HepG2 (cell line): Measurements from ENCODE around the gene POMT1.

ENCODE experiments used
- HMG20B ChIP-seq: conservative IDR thresholded peaks from 2 replicates; pipeline ENCODE4 v1.6.1; 2016; ENCODE audit warnings: missing genetic modification reagents, missing compliant biosample characterization
- POLR2AphosphoS2 ChIP-seq: IDR thresholded peaks from 2 replicates; pipeline ENCODE4 v1.6.1; 2011; ENCODE audit warnings: low read depth, low read length, improper control_type of control experiment
- TF ChIP-seq, protein P1 (sequence below): sonication (generic); formaldehyde crosslinking; IDR thresholded peaks from 2 replicates; pipeline ENCODE4 v1.9.0; 2021; ENCODE audit warnings: missing genetic modification reagents, mild to moderate bottlenecking, borderline replicate concordance
- TF ChIP-seq, protein P2 (sequence below): sonication (generic); formaldehyde crosslinking; IDR thresholded peaks from 2 replicates; pipeline ENCODE4 v1.4.0; 2020; ENCODE audit warnings: low read depth, missing genetic modification reagents
- TF ChIP-seq, protein P3 (sequence below): sonication (generic); formaldehyde crosslinking; IDR thresholded peaks from 2 replicates; pipeline ENCODE4 v1.4.0; 2020; ENCODE audit warnings: missing genetic modification reagents

DNA sequence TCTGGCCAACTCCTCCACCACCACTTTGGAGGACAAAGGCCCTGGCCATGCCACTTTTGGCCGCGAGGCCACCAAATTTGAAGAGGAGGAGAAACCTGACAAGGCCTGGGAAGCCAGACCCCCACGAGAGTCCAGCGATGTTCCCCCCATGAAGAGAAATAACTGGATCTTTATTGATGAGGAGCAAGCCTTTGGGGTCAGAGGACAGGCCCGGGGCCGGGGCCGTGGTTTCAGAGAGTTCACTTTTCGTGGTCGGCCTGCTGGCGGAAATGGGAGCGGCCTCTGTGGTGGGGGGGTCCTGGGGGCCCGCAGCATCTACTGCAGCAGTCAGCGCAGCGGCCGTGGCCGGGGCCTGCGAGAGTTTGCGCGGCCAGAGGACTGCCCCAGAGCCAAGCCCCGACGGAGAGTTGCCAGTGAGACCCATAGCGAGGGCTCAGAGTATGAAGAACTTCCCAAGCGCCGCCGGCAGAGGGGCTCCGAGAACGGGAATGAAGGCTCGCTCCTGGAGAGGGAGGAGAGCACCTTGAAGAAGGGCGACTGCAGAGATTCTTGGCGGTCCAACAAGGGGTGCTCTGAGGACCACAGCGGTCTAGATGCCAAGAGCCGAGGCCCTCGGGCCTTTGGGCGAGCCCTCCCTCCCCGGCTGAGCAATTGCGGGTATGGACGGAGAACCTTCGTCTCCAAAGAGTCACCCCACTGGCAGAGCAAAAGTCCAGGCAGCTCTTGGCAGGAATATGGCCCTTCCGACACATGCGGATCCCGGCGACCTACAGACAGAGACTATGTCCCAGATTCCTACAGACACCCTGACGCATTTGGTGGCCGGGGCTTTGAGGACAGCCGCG, 27.4 kb upstream of the POMT1 start:
- TF ChIP-seq, protein P1, sequence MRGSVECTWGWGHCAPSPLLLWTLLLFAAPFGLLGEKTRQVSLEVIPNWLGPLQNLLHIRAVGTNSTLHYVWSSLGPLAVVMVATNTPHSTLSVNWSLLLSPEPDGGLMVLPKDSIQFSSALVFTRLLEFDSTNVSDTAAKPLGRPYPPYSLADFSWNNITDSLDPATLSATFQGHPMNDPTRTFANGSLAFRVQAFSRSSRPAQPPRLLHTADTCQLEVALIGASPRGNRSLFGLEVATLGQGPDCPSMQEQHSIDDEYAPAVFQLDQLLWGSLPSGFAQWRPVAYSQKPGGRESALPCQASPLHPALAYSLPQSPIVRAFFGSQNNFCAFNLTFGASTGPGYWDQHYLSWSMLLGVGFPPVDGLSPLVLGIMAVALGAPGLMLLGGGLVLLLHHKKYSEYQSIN = no peak
- no peak for TF ChIP-seq POLR2AphosphoS2
- TF ChIP-seq, protein P2, sequence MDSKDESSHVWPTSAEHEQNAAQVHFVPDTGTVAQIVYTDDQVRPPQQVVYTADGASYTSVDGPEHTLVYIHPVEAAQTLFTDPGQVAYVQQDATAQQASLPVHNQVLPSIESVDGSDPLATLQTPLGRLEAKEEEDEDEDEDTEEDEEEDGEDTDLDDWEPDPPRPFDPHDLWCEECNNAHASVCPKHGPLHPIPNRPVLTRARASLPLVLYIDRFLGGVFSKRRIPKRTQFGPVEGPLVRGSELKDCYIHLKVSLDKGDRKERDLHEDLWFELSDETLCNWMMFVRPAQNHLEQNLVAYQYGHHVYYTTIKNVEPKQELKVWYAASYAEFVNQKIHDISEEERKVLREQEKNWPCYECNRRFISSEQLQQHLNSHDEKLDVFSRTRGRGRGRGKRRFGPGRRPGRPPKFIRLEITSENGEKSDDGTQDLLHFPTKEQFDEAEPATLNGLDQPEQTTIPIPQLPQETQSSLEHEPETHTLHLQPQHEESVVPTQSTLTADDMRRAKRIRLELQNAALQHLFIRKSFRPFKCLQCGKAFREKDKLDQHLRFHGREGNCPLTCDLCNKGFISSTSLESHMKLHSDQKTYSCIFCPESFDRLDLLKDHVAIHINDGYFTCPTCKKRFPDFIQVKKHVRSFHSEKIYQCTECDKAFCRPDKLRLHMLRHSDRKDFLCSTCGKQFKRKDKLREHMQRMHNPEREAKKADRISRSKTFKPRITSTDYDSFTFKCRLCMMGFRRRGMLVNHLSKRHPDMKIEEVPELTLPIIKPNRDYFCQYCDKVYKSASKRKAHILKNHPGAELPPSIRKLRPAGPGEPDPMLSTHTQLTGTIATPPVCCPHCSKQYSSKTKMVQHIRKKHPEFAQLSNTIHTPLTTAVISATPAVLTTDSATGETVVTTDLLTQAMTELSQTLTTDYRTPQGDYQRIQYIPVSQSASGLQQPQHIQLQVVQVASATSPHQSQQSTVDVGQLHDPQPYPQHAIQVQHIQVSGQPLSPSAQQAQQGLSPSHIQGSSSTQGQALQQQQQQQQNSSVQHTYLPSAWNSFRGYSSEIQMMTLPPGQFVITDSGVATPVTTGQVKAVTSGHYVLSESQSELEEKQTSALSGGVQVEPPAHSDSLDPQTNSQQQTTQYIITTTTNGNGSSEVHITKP (CRISPR knock-in tag) = no peak
- TF ChIP-seq, protein P3, sequence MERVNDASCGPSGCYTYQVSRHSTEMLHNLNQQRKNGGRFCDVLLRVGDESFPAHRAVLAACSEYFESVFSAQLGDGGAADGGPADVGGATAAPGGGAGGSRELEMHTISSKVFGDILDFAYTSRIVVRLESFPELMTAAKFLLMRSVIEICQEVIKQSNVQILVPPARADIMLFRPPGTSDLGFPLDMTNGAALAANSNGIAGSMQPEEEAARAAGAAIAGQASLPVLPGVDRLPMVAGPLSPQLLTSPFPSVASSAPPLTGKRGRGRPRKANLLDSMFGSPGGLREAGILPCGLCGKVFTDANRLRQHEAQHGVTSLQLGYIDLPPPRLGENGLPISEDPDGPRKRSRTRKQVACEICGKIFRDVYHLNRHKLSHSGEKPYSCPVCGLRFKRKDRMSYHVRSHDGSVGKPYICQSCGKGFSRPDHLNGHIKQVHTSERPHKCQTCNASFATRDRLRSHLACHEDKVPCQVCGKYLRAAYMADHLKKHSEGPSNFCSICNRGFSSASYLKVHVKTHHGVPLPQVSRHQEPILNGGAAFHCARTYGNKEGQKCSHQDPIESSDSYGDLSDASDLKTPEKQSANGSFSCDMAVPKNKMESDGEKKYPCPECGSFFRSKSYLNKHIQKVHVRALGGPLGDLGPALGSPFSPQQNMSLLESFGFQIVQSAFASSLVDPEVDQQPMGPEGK (CRISPR knock-in tag) = no peak
- no peak for TF ChIP-seq HMG20B (CRISPR knock-in tag)
